Smooth muscle cell (in vitro differentiated cells): ENCODE data around the gene IRS1. TPM values are rescaled to one million over a fixed set of nuclear protein-coding genes. Genes with fewer than 3 reads are reported as not detected.

ENCODE experiments used
- DNase-seq: peaks from one replicate; lab custom pipeline; 2025; ENCODE audit not compliant: unreplicated experiment; lab: John Stamatoyannopoulos, UW
- H2AFZ ChIP-seq: fragments of 200-600 bp; sonication (generic); 2 replicates; pipeline ENCODE4 v1.6.0; 2016; ENCODE audit warnings: antibody characterized with exemption, low read depth, mild to moderate bottlenecking
- H3F3A ChIP-seq: fragments of 200-600 bp; sonication (generic); 2 replicates; pipeline ENCODE4 v1.6.0; 2017; ENCODE audit warnings: antibody characterized with exemption, low read depth
- H3K27ac ChIP-seq: fragments of 200-600 bp; sonication (generic); 2 replicates; pipeline ENCODE4 v1.5.1; 2016; ENCODE audit warnings: low read depth, mild to moderate bottlenecking
- H3K27me3 ChIP-seq: fragments of 200-600 bp; sonication (generic); 2 replicates; pipeline ENCODE4 v1.6.1; 2016; ENCODE audit warnings: low read depth, mild to moderate bottlenecking
- H3K36me3 ChIP-seq: fragments of 200-600 bp; sonication (generic); 2 replicates; pipeline ENCODE4 v1.5.1; 2016; ENCODE audit warnings: low read depth
- H3K4me1 ChIP-seq: fragments of 200-600 bp; sonication (generic); 2 replicates; pipeline ENCODE4 v1.5.1; 2016; ENCODE audit warnings: low read depth
- H3K4me2 ChIP-seq: fragments of 200-600 bp; sonication (generic); 2 replicates; pipeline ENCODE4 v1.6.0; 2016; ENCODE audit warnings: mild to moderate bottlenecking
- H3K4me3 ChIP-seq: fragments of 200-600 bp; sonication (generic); 2 replicates; pipeline ENCODE4 v1.5.1; 2016; ENCODE audit warnings: mild to moderate bottlenecking
- H3K79me2 ChIP-seq: fragments of 200-600 bp; sonication (generic); 2 replicates; pipeline ENCODE4 v1.6.0; 2016; ENCODE audit warnings: low read depth, mild to moderate bottlenecking
- H3K9ac ChIP-seq: fragments of 200-600 bp; sonication (generic); 2 replicates; pipeline ENCODE4 v1.6.0; 2016; ENCODE audit warnings: low read depth
- H3K9me3 ChIP-seq: fragments of 200-600 bp; sonication (generic); replicated peaks from 2 replicates; pipeline ENCODE4 v1.5.1; 2016; ENCODE audit warnings: low read depth
- H4K20me1 ChIP-seq: fragments of 200-600 bp; sonication (generic); 2 replicates; pipeline ENCODE4 v1.6.0; 2016; ENCODE audit warnings: low read depth
- WGBS: methylation state at CpG from one replicate; pipeline ENCODE4 v1.1.7; 2016; ENCODE audit warnings: low lambda C conversion rate; 5-methylcytosine and 5-hydroxymethylcytosine counted together
- polyA plus RNA-seq: library from polyadenylated mRNA; unstranded; fragments of >200 nt; fragmentation: Nextera tagmentation; extraction: Ambion mirVana; gene quantifications from 2 replicates; pipeline ENCODE4 v1.2.1, GENCODE V29; 2016
- total RNA-seq: library from RNA; depleted of rRNA; stranded (reverse); fragments of >200 nt; gene quantifications from 2 replicates; pipeline ENCODE4 v1.2.3, GENCODE V29; 2014
- TF ChIP-seq, protein P1 (sequence below): fragments of 200-600 bp; sonication (generic); IDR thresholded peaks from 2 replicates; pipeline ENCODE4 v1.5.1; 2017; ENCODE audit warnings: borderline replicate concordance, mild to moderate bottlenecking, antibody characterized with exemption; ENCODE audit not compliant: insufficient read depth, poor library complexity, severe bottlenecking

The IRS1 gene
- total and polyA plus RNA-seq, 2 experiments from 2014 or later = 8.6 to 14.6 TPM

DNA sequence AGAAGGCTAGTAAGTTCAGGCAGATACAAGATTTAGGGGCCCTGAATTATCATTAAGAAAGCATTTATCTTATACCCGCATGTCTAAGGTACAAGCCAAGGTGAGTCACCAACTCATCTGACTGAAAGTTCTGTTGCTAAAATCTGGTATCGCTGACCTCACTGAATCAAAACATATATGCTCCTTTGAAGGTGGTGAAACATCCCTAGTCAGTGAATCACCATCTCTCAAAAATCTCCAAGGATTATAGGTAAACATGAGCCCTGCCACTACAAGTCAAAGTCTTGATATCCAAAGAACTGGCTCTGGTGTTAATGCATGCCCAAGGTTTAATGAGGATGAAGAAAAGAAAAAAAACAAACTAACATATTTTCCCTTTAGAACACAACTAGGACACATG, 43.5 kb downstream of the IRS1 start:
- H3K9ac ChIP-seq = peak overlapping the region; percentile 83
- peak overlapping the region; percentile 97 for H3K27ac ChIP-seq
- H3K79me2 ChIP-seq = peaks cover 52% of the 10 kb centered on the region
- no peak overlapping the region for H2AFZ ChIP-seq
- TF ChIP-seq, protein P1, sequence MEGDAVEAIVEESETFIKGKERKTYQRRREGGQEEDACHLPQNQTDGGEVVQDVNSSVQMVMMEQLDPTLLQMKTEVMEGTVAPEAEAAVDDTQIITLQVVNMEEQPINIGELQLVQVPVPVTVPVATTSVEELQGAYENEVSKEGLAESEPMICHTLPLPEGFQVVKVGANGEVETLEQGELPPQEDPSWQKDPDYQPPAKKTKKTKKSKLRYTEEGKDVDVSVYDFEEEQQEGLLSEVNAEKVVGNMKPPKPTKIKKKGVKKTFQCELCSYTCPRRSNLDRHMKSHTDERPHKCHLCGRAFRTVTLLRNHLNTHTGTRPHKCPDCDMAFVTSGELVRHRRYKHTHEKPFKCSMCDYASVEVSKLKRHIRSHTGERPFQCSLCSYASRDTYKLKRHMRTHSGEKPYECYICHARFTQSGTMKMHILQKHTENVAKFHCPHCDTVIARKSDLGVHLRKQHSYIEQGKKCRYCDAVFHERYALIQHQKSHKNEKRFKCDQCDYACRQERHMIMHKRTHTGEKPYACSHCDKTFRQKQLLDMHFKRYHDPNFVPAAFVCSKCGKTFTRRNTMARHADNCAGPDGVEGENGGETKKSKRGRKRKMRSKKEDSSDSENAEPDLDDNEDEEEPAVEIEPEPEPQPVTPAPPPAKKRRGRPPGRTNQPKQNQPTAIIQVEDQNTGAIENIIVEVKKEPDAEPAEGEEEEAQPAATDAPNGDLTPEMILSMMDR = no peak
- H4K20me1 ChIP-seq = peaks cover 36% of the 10 kb centered on the region
- H3K27me3 ChIP-seq = no peaks in the 10 kb centered on the region
- DNase-seq = no peak
- peak overlapping the region; percentile 67 for H3K4me2 ChIP-seq
- WGBS = 53% methylated on average over 2 of the region's 2 CpGs
- H3K36me3 ChIP-seq = no peaks in the 10 kb centered on the region
- no peaks in the 10 kb centered on the region for H3K9me3 ChIP-seq
- no peak overlapping the region for H3K4me3 ChIP-seq
- H3K4me1 ChIP-seq = peaks cover 23% of the 10 kb centered on the region
- H3F3A ChIP-seq = peaks cover 9% of the 10 kb centered on the region

DNA sequence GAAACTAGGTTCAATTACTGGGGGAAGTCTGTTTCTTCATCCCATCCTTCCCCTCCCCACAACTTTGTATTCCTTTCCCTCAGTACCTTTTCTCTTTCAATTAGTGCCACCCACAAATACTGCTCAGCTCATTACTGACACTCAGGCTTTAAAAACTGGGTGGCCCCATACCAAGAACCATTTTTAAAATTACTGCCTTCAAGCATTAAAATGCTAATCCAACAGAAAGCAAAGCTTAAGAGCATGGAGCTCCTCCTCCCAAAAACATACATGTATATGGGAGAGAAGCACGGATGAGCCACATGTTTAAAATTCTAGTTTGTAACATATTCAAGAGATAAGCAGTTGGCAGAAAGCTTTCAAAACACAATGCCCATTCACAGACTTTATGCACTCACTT, 44.0 kb downstream of the IRS1 start:
- Histone ChIP-seq H3K4me1 (peaks cover 23% of the 10 kb centered on the region), H4K20me1 (peaks cover 34% of the 10 kb centered on the region), H3K27ac (peak overlapping the region; percentile 97), H3K9ac (peak overlapping the region; percentile 83), H3K9me3 (no peaks in the 10 kb centered on the region), H3K4me3 (no peak overlapping the region), H3K79me2 (peaks cover 53% of the 10 kb centered on the region), H3K27me3 (no peaks in the 10 kb centered on the region), H3K36me3 (no peaks in the 10 kb centered on the region), H3K4me2 (peak overlapping the region; percentile 67), H3F3A (peaks cover 9% of the 10 kb centered on the region), H2AFZ (no peak overlapping the region)
- DNase-seq = no peak
- TF ChIP-seq, protein P1 = no peak
- 57% methylated on average over 1 of the region's 1 CpG for WGBS

DNA sequence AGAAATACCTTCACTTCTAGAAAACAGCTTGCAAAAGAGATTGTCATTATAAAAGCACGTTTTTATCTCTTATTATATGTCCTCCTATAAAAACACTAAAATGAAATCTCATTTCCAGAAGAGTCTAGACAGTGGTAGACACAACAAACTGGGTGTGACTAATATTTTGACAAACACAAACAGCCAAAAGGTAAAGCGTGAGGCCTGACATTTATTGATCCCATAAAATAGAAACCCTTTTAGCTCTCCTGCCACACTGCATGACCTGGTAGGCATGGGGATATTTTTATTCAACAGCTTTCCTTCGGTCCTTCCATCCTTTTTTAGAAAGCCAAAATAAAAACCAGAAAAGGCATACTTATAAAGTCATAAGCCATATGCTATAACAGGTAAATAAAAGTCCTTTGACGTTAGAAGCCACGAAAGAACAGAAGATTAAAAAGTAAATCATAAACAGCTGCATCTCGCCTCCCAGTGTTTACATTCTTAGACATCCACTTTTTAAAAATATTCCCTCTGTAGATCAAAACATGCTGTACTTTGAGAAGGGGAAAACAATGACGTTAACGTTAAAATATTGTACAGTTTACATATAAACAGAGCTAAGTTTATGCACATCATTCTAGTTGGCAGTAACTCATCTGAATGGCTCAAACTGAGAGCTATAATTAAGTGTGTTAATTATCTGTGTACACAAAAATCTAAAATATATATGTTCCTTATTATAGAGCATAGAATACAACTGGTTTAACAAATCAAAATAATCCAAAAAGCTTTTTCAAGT, 44.6 kb downstream of the IRS1 start:
- WGBS = 60% methylated on average over 8 of the region's 8 CpGs
- no peak for DNase-seq

More for the DNA sequence above, 44.6 kb downstream of the IRS1 start:
- Histone ChIP-seq H3K27ac (peak overlapping the region; percentile 97), H3K9ac (peak overlapping the region; percentile 83), H3K36me3 (no peaks in the 10 kb centered on the region), H3K4me2 (peak overlapping the region; percentile 67), H3K27me3 (no peaks in the 10 kb centered on the region), H3K4me1 (peaks cover 23% of the 10 kb centered on the region), H3K9me3 (no peaks in the 10 kb centered on the region), H2AFZ (no peak overlapping the region), H3F3A (peaks cover 9% of the 10 kb centered on the region), H4K20me1 (peaks cover 34% of the 10 kb centered on the region), H3K4me3 (no peak overlapping the region), H3K79me2 (peaks cover 58% of the 10 kb centered on the region)
- TF ChIP-seq, protein P1 = no peak
